Right kidney (tissue), 1 donor: ENCODE results near the gene NLRP13.

Experiments used
- DNase-seq: peaks from one replicate; pipeline ENCODE4 v3.0.0-alpha.2; 2016

Gene NLRP13

GRCh38 chr19:55901369-55902079 lies 30.6 kb downstream of the NLRP13 start:
- no peak for DNase-seq

- DNase-seq: no peak
Observed at GRCh38 chr19:55898911-55899310, 33.2 kb downstream of the NLRP13 start.

GRCh38 chr19:55882626-55883025 lies 49.5 kb downstream of the NLRP13 start:
- DNase-seq: no peak

GRCh38 chr19:55877211-55877610 lies 54.9 kb downstream of the NLRP13 start:
- no peak for DNase-seq

- no peak for DNase-seq
Observed at GRCh38 chr19:55870736-55871135, 61.4 kb downstream of the NLRP13 start.

- no peak for DNase-seq
Observed at GRCh38 chr19:55867101-55867500, 65.0 kb downstream of the NLRP13 start.

GRCh38 chr19:55866521-55866920 lies 65.6 kb downstream of the NLRP13 start:
- no peak for DNase-seq

- DNase-seq: no peak
Observed at GRCh38 chr19:55858969-55859368, 73.2 kb downstream of the NLRP13 start.

- no peak for DNase-seq
Observed at GRCh38 chr19:55858401-55858800, 73.7 kb downstream of the NLRP13 start.

GRCh38 chr19:55857974-55858373 lies 74.2 kb downstream of the NLRP13 start:
- DNase-seq: no peak

- DNase-seq: no peak
Observed at GRCh38 chr19:55857149-55857548, 75.0 kb downstream of the NLRP13 start.

- DNase-seq: no peak
Observed at GRCh38 chr19:55855160-55855559, 77.0 kb downstream of the NLRP13 start.
